GM12801 (cell line): ENCODE results near the gene MAJIN.

Experiments used
- CTCF ChIP-seq: IDR thresholded peaks from one replicate; pipeline ENCODE4 v1.5.1; 2011; ENCODE audit warnings: control low read depth; ENCODE audit not compliant: insufficient read length; ENCODE audit errors: extremely low read depth

MAJIN gene

GRCh38 chr11:64934682-64935358 lies 37.1 kb downstream of the MAJIN start:
- TF ChIP-seq CTCF = no peak

- no peak for TF ChIP-seq CTCF
These were observed 37.8 kb downstream of the MAJIN start for GRCh38 chr11:64933935-64934681.

DNA sequence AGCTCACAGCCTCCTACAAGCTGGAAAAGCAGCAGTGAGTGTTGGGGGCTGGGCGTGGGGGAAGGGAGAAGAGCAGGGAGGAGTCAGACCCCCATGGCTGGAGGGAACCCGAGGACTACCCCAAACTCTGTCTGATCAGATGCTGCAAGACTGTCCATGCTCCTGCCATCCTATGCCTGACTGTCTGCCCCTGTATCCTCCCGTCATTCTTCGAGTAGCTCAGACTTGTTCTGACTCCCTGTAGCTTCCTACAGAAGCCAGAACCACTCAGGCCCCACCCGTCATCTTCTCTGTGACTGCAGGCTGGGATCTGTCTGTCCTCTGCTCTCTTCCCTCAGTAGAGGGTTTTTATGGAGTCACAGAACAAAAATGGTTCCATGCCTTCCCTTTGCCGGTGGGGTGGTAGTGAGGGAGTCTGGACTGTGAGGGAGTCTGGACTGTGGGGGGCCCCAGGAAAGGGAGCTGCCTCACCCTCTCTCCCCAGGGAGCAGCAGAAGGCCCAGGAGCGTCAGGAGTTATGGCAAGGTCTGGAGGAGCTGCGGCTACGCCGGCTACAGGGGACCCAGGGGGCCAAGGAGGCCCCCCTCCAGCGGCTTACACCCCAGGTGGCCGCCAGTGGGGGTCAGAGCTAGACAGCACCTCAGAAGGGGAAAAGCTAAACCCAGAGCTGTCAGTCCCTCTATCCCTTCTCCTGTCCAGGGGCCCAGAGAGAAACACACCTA lies 38.5 kb downstream of the MAJIN start:
- TF ChIP-seq CTCF = no peak

DNA sequence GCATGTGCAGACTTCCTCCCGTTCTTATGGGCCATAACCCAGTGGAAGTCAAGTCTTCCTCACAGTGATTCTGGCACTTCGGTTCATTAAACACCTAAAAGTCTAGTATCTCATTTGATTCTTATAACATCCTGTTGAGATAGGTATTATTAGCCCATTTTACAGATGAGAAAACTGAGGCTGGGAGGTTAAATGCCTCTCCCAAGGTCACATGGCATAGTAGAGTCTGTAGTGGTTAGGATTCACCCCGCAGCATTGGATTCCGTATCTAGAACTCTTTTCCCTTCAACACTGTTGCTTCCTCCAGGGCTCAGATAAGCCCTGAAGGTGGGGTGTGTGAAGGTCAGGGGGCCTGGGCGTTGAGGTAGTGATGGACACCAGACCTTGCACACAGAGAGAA lies 39.6 kb downstream of the MAJIN start:
- no peak for TF ChIP-seq CTCF

- no peak for TF ChIP-seq CTCF
These were observed 40.6 kb downstream of the MAJIN start for GRCh38 chr11:64931290-64931689.

- TF ChIP-seq CTCF = no peak
These were observed 41.6 kb downstream of the MAJIN start for GRCh38 chr11:64930340-64930739.

GRCh38 chr11:64929625-64930024 lies 42.3 kb downstream of the MAJIN start:
- no peak for TF ChIP-seq CTCF
